ENCODE measurements around the gene INTS12. TPM values are rescaled to one million over a fixed set of nuclear protein-coding genes. Genes with fewer than 3 reads are reported as not detected.

INTS12 gene
- total RNA-seq, 2 experiments from 2014 or later = 10.0 to 19.4 TPM

- DNase-seq (ENCODE audit: low spot score) = no peak
- Histone ChIP-seq H3K4me2 (ENCODE audit: low read length) (no peak overlapping the region), H3K79me2 (ENCODE audit: insufficient read depth, low read depth, low read length) (no peaks in the 10 kb centered on the region), H3K27ac (ENCODE audit: low read depth, low read length, poor library complexity, severe bottlenecking) (no peak overlapping the region), H4K20me1 (ENCODE audit: insufficient read depth, low read length) (no peaks in the 10 kb centered on the region), H3K9me3 (ENCODE audit: low read length) (no peaks in the 10 kb centered on the region), H3K4me1 (ENCODE audit: insufficient read depth, low read length, poor library complexity, severe bottlenecking) (no peaks in the 10 kb centered on the region), H3K4me3 (ENCODE audit: low read depth, low read length, poor library complexity, severe bottlenecking) (no peak overlapping the region), H2AFZ (ENCODE audit: low read length) (no peak overlapping the region), H3K36me3 (ENCODE audit: insufficient read depth, low read length) (no peaks in the 10 kb centered on the region), H3K9me2 (ENCODE audit: insufficient read depth, low read length) (no peaks in the 10 kb centered on the region)
- CTCF ChIA-PET (ENCODE audit: unreplicated experiment) = no interaction called here
- TF ChIP-seq CTCF (conservative IDR thresholded peaks at IDR 0.05; ENCODE audit: low read length) (no peak), EZH2phosphoT487 (IDR thresholded peaks at IDR 0.05; ENCODE audit: borderline replicate concordance, low read depth, low read length) (no peak)
- no TSS peak for BruUV-seq (replicated peaks)
- intact Hi-C loops (cut with micrococcal nuclease; ENCODE audit: unreplicated experiment) = no loop called here
- POLR2A ChIA-PET = no interaction called here
These were observed 63.0 kb downstream of the INTS12 start for GRCh38 chr4:105645440-105645839.

GRCh38 chr4:105644257-105644656, 64.2 kb downstream of the INTS12 start:
- Histone ChIP-seq H4K20me1 (ENCODE audit: insufficient read depth, low read length) (no peaks in the 10 kb centered on the region), H3K9me3 (ENCODE audit: low read length) (no peaks in the 10 kb centered on the region), H3K36me3 (ENCODE audit: insufficient read depth, low read length) (no peaks in the 10 kb centered on the region), H3K27ac (ENCODE audit: low read depth, low read length, poor library complexity, severe bottlenecking) (no peak overlapping the region), H3K4me2 (ENCODE audit: low read length) (no peak overlapping the region), H3K4me1 (ENCODE audit: insufficient read depth, low read length, poor library complexity, severe bottlenecking) (no peaks in the 10 kb centered on the region), H3K79me2 (ENCODE audit: insufficient read depth, low read depth, low read length) (no peaks in the 10 kb centered on the region), H3K9me2 (ENCODE audit: insufficient read depth, low read length) (no peaks in the 10 kb centered on the region), H3K4me3 (ENCODE audit: low read depth, low read length, poor library complexity, severe bottlenecking) (no peak overlapping the region), H2AFZ (ENCODE audit: low read length) (no peak overlapping the region)
- CTCF ChIA-PET (ENCODE audit: unreplicated experiment) = no interaction called here
- POLR2A ChIA-PET = no interaction called here
- no TSS peak for BruUV-seq (replicated peaks)
- intact Hi-C loops (cut with micrococcal nuclease; ENCODE audit: unreplicated experiment) = no loop called here
- no peak for TF ChIP-seq EZH2phosphoT487 (IDR thresholded peaks at IDR 0.05; ENCODE audit: borderline replicate concordance, low read depth, low read length)
- TF ChIP-seq CTCF (conservative IDR thresholded peaks at IDR 0.05; ENCODE audit: low read length) = no peak
- no peak for DNase-seq (ENCODE audit: low spot score)

- no peak overlapping the region for H2AFZ ChIP-seq (ENCODE audit: low read length)
- H3K36me3 ChIP-seq (ENCODE audit: insufficient read depth, low read length) = no peaks in the 10 kb centered on the region
- H3K27ac ChIP-seq (ENCODE audit: low read depth, low read length, poor library complexity, severe bottlenecking) = no peak overlapping the region
- H3K9me2 ChIP-seq (ENCODE audit: insufficient read depth, low read length) = no peaks in the 10 kb centered on the region
- CTCF ChIA-PET (ENCODE audit: unreplicated experiment) = no interaction called here
- H3K9me3 ChIP-seq (ENCODE audit: low read length) = no peaks in the 10 kb centered on the region
- no peaks in the 10 kb centered on the region for H3K79me2 ChIP-seq (ENCODE audit: insufficient read depth, low read depth, low read length)
- H3K4me1 ChIP-seq (ENCODE audit: insufficient read depth, low read length, poor library complexity, severe bottlenecking) = peaks cover 13% of the 10 kb centered on the region
- no peak for DNase-seq (ENCODE audit: low spot score)
- H3K4me2 ChIP-seq (ENCODE audit: low read length) = no peak overlapping the region
- H4K20me1 ChIP-seq (ENCODE audit: insufficient read depth, low read length) = no peaks in the 10 kb centered on the region
- no peak overlapping the region for H3K4me3 ChIP-seq (ENCODE audit: low read depth, low read length, poor library complexity, severe bottlenecking)
- TF ChIP-seq EZH2phosphoT487 (IDR thresholded peaks at IDR 0.05; ENCODE audit: borderline replicate concordance, low read depth, low read length) (no peak), CTCF (conservative IDR thresholded peaks at IDR 0.05; ENCODE audit: low read length) (no peak)
- POLR2A ChIA-PET = no interaction called here
- intact Hi-C loops (cut with micrococcal nuclease; ENCODE audit: unreplicated experiment) = no loop called here
- BruUV-seq (replicated peaks) = no TSS peak
These were observed 66.6 kb downstream of the INTS12 start for GRCh38 chr4:105641845-105642244.

Data from OCI-LY7 (cell line).